NB4 (cell line): ENCODE measurements around the gene MRI1.

ENCODE experiments used
- DNase-seq: peaks from one replicate; pipeline ENCODE4 v3.0.0; 2010; ENCODE audit warnings: low read depth
- H3K4me3 ChIP-seq: one replicate; pipeline ENCODE4 v1.5.1; 2011; ENCODE audit warnings: mild to moderate bottlenecking, low read depth, low read length, moderate library complexity
- MYC ChIP-seq: IDR thresholded peaks from 2 replicates; pipeline ENCODE4 v1.6.1; 2011; ENCODE audit warnings: low read depth, low read length
- POLR2A ChIP-seq: IDR thresholded peaks from 2 replicates; pipeline ENCODE4 v1.6.1; 2011; ENCODE audit warnings: mild to moderate bottlenecking; ENCODE audit not compliant: insufficient read length; ENCODE audit errors: extremely low read depth
- TF ChIP-seq, protein P1 (sequence below): IDR thresholded peaks from one replicate; pipeline ENCODE4 v1.5.1; 2012; ENCODE audit warnings: low read depth, low read length
- TF ChIP-seq, protein P2 (sequence below): IDR thresholded peaks from 2 replicates; pipeline ENCODE4 v1.6.1; 2011; ENCODE audit warnings: low read depth, low read length

MRI1 gene

GRCh38 chr19:13794757-13795589, 30.7 kb downstream of the MRI1 start, which contains the start of gene ZSWIM4:
Gene ZSWIM4 (plus strand): TSS chr19:13795443. CDS start chr19:13795649, 206 bp downstream.
- DNase-seq: peak; percentile 99
- TF ChIP-seq MYC: no peak
- no peak for TF ChIP-seq POLR2A
- TF ChIP-seq, protein P1, sequence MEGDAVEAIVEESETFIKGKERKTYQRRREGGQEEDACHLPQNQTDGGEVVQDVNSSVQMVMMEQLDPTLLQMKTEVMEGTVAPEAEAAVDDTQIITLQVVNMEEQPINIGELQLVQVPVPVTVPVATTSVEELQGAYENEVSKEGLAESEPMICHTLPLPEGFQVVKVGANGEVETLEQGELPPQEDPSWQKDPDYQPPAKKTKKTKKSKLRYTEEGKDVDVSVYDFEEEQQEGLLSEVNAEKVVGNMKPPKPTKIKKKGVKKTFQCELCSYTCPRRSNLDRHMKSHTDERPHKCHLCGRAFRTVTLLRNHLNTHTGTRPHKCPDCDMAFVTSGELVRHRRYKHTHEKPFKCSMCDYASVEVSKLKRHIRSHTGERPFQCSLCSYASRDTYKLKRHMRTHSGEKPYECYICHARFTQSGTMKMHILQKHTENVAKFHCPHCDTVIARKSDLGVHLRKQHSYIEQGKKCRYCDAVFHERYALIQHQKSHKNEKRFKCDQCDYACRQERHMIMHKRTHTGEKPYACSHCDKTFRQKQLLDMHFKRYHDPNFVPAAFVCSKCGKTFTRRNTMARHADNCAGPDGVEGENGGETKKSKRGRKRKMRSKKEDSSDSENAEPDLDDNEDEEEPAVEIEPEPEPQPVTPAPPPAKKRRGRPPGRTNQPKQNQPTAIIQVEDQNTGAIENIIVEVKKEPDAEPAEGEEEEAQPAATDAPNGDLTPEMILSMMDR: no peak
- TF ChIP-seq, protein P2, sequence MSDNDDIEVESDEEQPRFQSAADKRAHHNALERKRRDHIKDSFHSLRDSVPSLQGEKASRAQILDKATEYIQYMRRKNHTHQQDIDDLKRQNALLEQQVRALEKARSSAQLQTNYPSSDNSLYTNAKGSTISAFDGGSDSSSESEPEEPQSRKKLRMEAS: peak; percentile 28; the same call in 1 of the 2 replicates
- H3K4me3 ChIP-seq: peak within 1 kb of the TSS; percentile 72

- TF ChIP-seq MYC (no peak), POLR2A (no peak)
- TF ChIP-seq, protein P2: no peak
- TF ChIP-seq, protein P1: no peak
- DNase-seq: no peak
- H3K4me3 ChIP-seq: peak overlapping the region; percentile 62
Observed at GRCh38 chr19:13795595-13796300, 31.4 kb downstream of the MRI1 start.

DNA sequence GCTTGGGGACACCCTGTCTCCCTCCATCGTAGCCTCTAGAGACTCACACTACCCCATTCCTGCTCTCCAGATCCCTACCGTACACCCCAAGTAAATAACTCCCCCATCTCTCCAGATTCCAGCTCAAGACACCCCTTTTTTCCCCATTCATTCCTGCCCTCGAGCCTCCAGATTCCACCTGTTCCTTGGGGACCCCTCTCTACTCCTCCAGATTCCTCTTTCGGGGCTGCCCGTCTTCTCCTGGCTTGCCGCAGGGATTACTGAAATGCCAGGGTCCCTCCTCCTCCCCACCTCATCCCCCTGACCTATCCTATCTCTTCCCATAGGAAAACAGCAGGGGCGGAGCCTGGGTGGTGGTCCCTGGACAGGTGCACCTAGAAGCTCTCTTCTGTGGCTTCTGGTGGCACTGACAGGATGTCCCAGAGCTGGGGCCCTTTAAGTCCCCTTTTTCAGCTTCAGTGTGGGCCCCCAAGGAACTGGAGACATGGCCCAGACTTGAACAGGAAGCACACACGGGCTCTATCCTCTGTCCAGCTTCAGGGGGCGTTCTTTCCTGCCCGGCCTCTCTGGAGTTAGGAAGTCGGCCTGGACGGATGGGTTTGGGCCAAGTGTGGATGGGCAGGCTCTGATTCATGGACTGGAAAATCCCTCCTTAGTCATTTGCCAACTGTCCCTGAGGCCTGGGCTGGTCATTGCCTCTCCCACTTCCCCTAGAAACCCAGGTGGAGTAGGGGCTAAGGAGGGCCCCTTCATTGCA, 32.2 kb downstream of the MRI1 start:
- no peak for TF ChIP-seq MYC
- TF ChIP-seq, protein P2: no peak
- TF ChIP-seq POLR2A: no peak
- TF ChIP-seq, protein P1: no peak
- peak; percentile 35 for DNase-seq
- H3K4me3 ChIP-seq: peak overlapping the region; percentile 62

DNA sequence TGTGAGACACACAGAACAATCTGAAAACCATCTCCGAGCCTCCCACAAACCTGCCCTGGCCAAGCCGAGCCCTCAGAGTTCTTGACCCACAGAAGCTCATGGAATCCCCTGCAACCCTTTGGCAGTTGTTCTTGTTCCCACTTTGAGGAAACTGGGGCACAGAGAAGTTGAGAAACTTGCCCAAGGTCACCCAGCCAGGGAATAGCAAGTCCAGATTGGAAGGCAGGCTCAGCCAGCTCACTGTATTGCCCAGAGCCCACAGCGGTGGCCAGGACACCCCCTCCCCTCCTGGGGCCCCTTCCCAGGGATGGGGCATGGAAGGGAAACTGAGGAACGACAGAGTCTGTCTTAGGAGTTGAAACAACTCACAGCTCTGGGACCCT, 32.7 kb downstream of the MRI1 start:
- DNase-seq: no peak
- no peak overlapping the region for H3K4me3 ChIP-seq
- TF ChIP-seq, protein P2: no peak
- TF ChIP-seq POLR2A (no peak), MYC (no peak)
- TF ChIP-seq, protein P1: no peak

DNA sequence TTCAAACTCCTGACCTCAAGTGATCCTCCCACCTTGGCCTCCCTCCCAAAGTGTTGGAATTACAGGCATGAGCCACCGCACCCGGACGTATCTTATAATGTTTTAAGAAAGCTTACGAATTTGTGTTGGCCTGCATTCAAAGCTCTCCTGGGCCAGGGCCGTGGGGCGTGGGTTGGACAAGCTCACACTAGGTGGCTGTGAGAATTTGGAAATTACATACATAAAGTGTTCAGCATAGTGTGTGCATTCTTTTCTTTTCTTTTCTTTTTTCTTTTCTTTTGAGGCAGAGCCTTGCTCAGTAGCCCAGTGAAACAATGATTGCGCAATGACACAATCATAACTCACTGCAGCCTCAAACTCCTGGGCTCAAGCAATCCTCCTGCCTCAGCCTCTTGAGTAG, 33.5 kb downstream of the MRI1 start:
- TF ChIP-seq MYC: no peak
- TF ChIP-seq, protein P1: no peak
- TF ChIP-seq, protein P2: no peak
- no peak for TF ChIP-seq POLR2A
- no peak overlapping the region for H3K4me3 ChIP-seq
- peak; percentile 47 for DNase-seq
